K562 (cell line): ENCODE measurements around the gene ANAPC16. TPM values are rescaled to one million over a fixed set of nuclear protein-coding genes. Genes with fewer than 3 reads are reported as not detected.

Experiments used
- ASH1L ChIP-seq: fragments of 450-650 bp; IDR thresholded peaks from 2 replicates; pipeline ENCODE4 v1.6.1; 2018; ENCODE audit warnings: borderline replicate concordance, mild to moderate bottlenecking, low read depth; ENCODE audit not compliant: partially characterized antibody
- ATF3 ChIP-seq, 2 experiments: fragments of 450-650 bp in 1 of 2; sonication (generic) in 1 of 2; formaldehyde crosslinking in 1 of 2; IDR thresholded peaks in 1 of 2; conservative IDR thresholded peaks in 1 of 2; 2 replicates each; pipeline versions ENCODE4 v1.6.1 to v1.8.1; 2016 to 2023; ENCODE audit warnings: mild to moderate bottlenecking in 2 of 2, moderate library complexity in 2 of 2, inconsistent platforms in 1 of 2, missing genetic modification reagents in 1 of 2
- CREB3L1 ChIP-seq: fragments of 450-650 bp; IDR thresholded peaks from 2 replicates; pipeline ENCODE4 v1.6.1; 2014; ENCODE audit warnings: low read depth, mild to moderate bottlenecking, moderate library complexity, borderline replicate concordance
- DPF2 ChIP-seq: fragments of 450-650 bp; IDR thresholded peaks from 2 replicates; pipeline ENCODE4 v1.6.1; 2016
- HDAC3 ChIP-seq: fragments of 450-650 bp; IDR thresholded peaks from 2 replicates; pipeline ENCODE4 v1.6.1; 2018; ENCODE audit warnings: borderline replicate concordance, mild to moderate bottlenecking, moderate library complexity; ENCODE audit not compliant: partially characterized antibody
- HDAC8 ChIP-seq: fragments of 450-650 bp; IDR thresholded peaks from 2 replicates; pipeline ENCODE4 v1.6.1; 2016; ENCODE audit warnings: mild to moderate bottlenecking, missing genetic modification characterization, moderate library complexity, missing compliant biosample characterization
- HNRNPUL1 ChIP-seq: fragments of 200-400 bp; formaldehyde crosslinking; IDR thresholded peaks from 2 replicates; pipeline ENCODE4 v1.6.1; 2017; ENCODE audit warnings: low read length
- IRF9 ChIP-seq: fragments of 450-650 bp; IDR thresholded peaks from 2 replicates; pipeline ENCODE4 v1.6.1; 2016; ENCODE audit warnings: missing biosample characterization, missing genetic modification characterization
- JUND ChIP-seq, 2 experiments: IDR thresholded peaks; 2 replicates in 1 of 2; 3 replicates in 1 of 2; pipeline ENCODE4 v1.6.1; 2011; ENCODE audit warnings: borderline replicate concordance in 2 of 2, low read depth in 2 of 2, low read length in 2 of 2, improper control_type of control experiment in 1 of 2, missing biosample characterization in 1 of 2, missing genetic modification characterization in 1 of 2, missing genetic modification reagents in 1 of 2
- NR2C1 ChIP-seq, 2 experiments: fragments of 450-650 bp; IDR thresholded peaks; 2 replicates each; pipeline ENCODE4 v1.6.1; 2017; ENCODE audit warnings: mild to moderate bottlenecking in 2 of 2, antibody characterized with exemption in 1 of 2, inconsistent platforms in 1 of 2, missing compliant biosample characterization in 1 of 2, missing genetic modification characterization in 1 of 2
- PKNOX1 ChIP-seq: fragments of 450-650 bp; IDR thresholded peaks from 2 replicates; pipeline ENCODE4 v1.6.1; 2016
- RBM14 ChIP-seq: fragments of 200-400 bp; formaldehyde crosslinking; IDR thresholded peaks from 2 replicates; pipeline ENCODE4 v1.6.1; 2018; ENCODE audit warnings: low read depth, mild to moderate bottlenecking, low read length, moderate library complexity, borderline replicate concordance; ENCODE audit not compliant: insufficient read depth
- RBM39 ChIP-seq: fragments of 200-400 bp; formaldehyde crosslinking; optimal IDR thresholded peaks from 2 replicates; pipeline ENCODE3; 2018; ENCODE audit warnings: low read depth, low read length
- SAFB2 ChIP-seq: fragments of 200-400 bp; formaldehyde crosslinking; IDR thresholded peaks from 2 replicates; pipeline ENCODE4 v1.6.1; 2018; ENCODE audit warnings: borderline replicate concordance, low read length, low read depth, moderate library complexity; ENCODE audit not compliant: severe bottlenecking
- SETDB1 ChIP-seq: IDR thresholded peaks from one replicate; pipeline ENCODE4 v1.6.1; 2012; ENCODE audit warnings: low read length, control low read depth, inconsistent platforms
- SLC30A9 ChIP-seq: fragments of 250-450 bp; sonication (Bioruptor Pico); IDR thresholded peaks from 2 replicates; pipeline ENCODE4 v1.8.0; 2022; ENCODE audit warnings: mild to moderate bottlenecking, moderate library complexity
- SMAD2 ChIP-seq: fragments of 150-350 bp; IDR thresholded peaks from 2 replicates; pipeline ENCODE4 v1.6.1; 2014; ENCODE audit warnings: low read depth, mild to moderate bottlenecking, low read length
- TRIM24 ChIP-seq, 2 experiments: fragments of 450-650 bp; IDR thresholded peaks; 2 replicates each; pipeline ENCODE4 v1.6.1; 2016
- U2AF1 ChIP-seq: fragments of 200-400 bp; formaldehyde crosslinking; optimal IDR thresholded peaks from 2 replicates; pipeline ENCODE3; 2017; ENCODE audit warnings: mild to moderate bottlenecking, low read depth, low read length, moderate library complexity
- ZNF239 ChIP-seq: fragments of 250-450 bp; sonication (Bioruptor Pico); IDR thresholded peaks from 2 replicates; pipeline ENCODE4 v1.4.0; 2020; ENCODE audit warnings: mild to moderate bottlenecking
- ZNF668 ChIP-seq: fragments of 250-450 bp; sonication (Bioruptor Pico); IDR thresholded peaks from 2 replicates; pipeline ENCODE4 v1.8.0; 2022; ENCODE audit warnings: mild to moderate bottlenecking, inconsistent platforms
- polyA plus RNA-seq, 8 experiments: library from polyadenylated mRNA; depleted of rRNA in 4 of 8; stranded (reverse) in 5 of 8; unstranded in 3 of 8; fragments of >200 nt; fragmentation: Nextera tagmentation in 2 of 8; fragmentation: Illumina TruSeq in 1 of 8; extraction: Ambion mirVana in 2 of 8; extraction: Trizol in 1 of 8; gene quantifications; 2 replicates each; pipeline versions ENCODE4 v1.2.1 to v1.2.3, GENCODE V29; 2011 to 2014; ENCODE audit warnings: inconsistent platforms in 1 of 8, missing spikeins in 1 of 8
- total RNA-seq, 7 experiments: library from RNA; depleted of rRNA in 6 of 7; stranded (reverse); fragments of >200 nt in 6 of 7; fragmentation: Illumina TruSeq in 2 of 7; extraction: Trizol in 2 of 7; gene quantifications; 2 replicates each; pipeline versions ENCODE4 v1.2.1 to v1.2.3, GENCODE V29; 2011 to 2021; ENCODE audit warnings: low replicate concordance in 1 of 7

Gene ANAPC16
- total and polyA plus RNA-seq, 9 of the 15 experiments (the other 6 are each of a cell fraction or from before 2014, with no cell fraction given) = 42.6 to 208 (median 108) TPM

GRCh38 chr10:72261784-72262404, 46.1 kb downstream of the ANAPC16 start (continued):
- TF ChIP-seq PKNOX1 (peak; percentile 43; the same call in 1 of the 2 replicates), HDAC3 (no peak), RBM39 (no peak), SLC30A9 (CRISPR knock-in tag) (no peak), ATF3 (IDR thresholded peaks at IDR 0.05) (peak; percentile 31; the same call in 1 of the 2 replicates), ATF3 (CRISPR knock-in tag; conservative IDR thresholded peaks at IDR 0.05) (no peak), SMAD2 (no peak), U2AF1 (no peak), SETDB1 (no peak), NR2C1 (IDR thresholded peaks at IDR 0.05) (0 out of 2 replicates have a peak, but pooled peaks have one; percentile 5), NR2C1 (tag; IDR thresholded peaks at IDR 0.05) (no peak), SAFB2 (no peak), JUND (IDR thresholded peaks at IDR 0.05; ENCODE audit: borderline replicate concordance, low read depth, low read length) (no peak), JUND (tag; IDR thresholded peaks at IDR 0.05; ENCODE audit: borderline replicate concordance, low read depth, low read length) (peak; percentile 18; the same call in 1 of the 3 replicates), IRF9 (no peak), ASH1L (no peak), CREB3L1 (no peak), TRIM24 (IDR thresholded peaks at IDR 0.05) (no peak), DPF2 (no peak), ZNF239 (CRISPR knock-in tag) (no peak), HNRNPUL1 (no peak), HDAC8 (tag) (no peak), ZNF668 (CRISPR knock-in tag) (no peak), RBM14 (no peak)
